ENCODE measurements around the gene INSIG1. TPM values are rescaled to one million over a fixed set of nuclear protein-coding genes. Genes with fewer than 3 reads are reported as not detected.
A peak's percentile ranks its signal among the peaks of the same experiment; 100 is the strongest.

INSIG1 gene
- total RNA-seq, 1 experiment from 2014 or later = 36.4 TPM

DNA sequence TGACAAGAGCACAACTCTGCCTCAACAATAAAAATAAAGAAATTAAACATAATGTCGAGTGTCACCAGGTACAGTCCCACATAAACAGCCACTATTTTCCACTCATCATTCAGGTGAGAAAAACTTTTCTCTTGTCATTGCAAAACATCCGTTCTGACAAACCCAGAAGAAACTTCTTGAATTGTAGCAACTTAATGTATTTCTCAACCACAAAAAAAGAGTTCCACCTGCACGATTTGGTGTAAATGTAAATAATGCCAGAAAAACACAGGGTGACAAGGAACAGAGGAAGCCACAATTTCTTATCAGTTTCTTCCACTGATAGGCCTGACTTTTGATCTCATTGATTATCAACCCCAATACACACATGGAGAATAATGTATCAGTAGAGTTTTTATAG lies 26.8 kb upstream of the INSIG1 start:
- Histone ChIP-seq H3K4me3 (no peak overlapping the region), H3K4me1 (replicated peaks) (no peaks in the 10 kb centered on the region), H3K36me3 (no peaks in the 10 kb centered on the region), H3K27me3 (replicated peaks) (no peaks in the 10 kb centered on the region), H3K27ac (no peak overlapping the region), H3K9me3 (replicated peaks) (no peaks in the 10 kb centered on the region)
- no peak for DNase-seq (ENCODE audit: low read depth in 1 of 2, low spot score in 2 of 2)

DNA sequence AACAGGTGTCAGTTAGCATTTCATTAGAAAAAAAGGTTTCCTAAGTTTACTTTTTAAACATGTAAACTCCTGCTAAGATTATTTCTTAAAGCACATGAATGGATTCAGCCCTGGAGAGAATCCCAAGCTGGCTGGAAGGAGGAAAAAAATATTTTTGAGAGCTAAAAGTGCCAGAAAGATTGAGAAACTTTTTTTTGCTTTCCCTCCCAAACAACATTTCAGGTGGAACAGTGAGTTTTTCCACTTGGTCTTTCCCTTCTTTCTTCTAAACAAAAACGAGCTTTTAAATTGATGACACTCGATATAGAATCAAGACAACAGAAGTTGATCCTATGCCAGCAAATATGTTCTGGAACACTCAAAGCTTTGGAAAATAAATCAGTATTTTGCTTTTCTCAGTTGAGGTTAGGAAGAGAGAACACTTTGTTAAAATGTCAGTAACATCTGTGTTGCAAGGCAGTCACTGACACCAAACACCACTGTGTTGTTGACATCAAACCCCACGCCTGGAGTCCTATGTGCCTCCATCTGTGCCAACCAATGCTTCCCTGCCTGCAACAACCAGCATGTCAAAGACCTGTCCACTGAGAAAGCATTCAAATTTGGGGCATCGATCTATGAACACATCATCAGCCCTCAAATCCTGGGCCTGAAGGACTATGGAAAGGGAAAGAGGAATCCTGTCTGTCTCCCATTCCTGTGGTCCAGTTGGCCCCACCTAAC lies 22.9 kb upstream of the INSIG1 start:
- no peak for DNase-seq (ENCODE audit: low read depth in 1 of 2, low spot score in 2 of 2)
- Histone ChIP-seq H3K4me1 (replicated peaks) (peaks cover 14% of the 10 kb centered on the region), H3K4me3 (no peak overlapping the region), H3K36me3 (no peaks in the 10 kb centered on the region), H3K27me3 (replicated peaks) (no peaks in the 10 kb centered on the region), H3K9me3 (replicated peaks) (no peaks in the 10 kb centered on the region), H3K27ac (no peak overlapping the region)

- no peak overlapping the region for H3K4me3 ChIP-seq
- no peaks in the 10 kb centered on the region for H3K36me3 ChIP-seq
- H3K9me3 ChIP-seq (replicated peaks) = no peaks in the 10 kb centered on the region
- no peaks in the 10 kb centered on the region for H3K27me3 ChIP-seq (replicated peaks)
- peaks cover 14% of the 10 kb centered on the region for H3K4me1 ChIP-seq (replicated peaks)
- H3K27ac ChIP-seq = no peak overlapping the region
- no peak for DNase-seq (ENCODE audit: low read depth in 1 of 2, low spot score in 2 of 2)
Observed at GRCh38 chr7:155276042-155276799, 21.5 kb upstream of the INSIG1 start.

GRCh38 chr7:155276800-155277375 lies 20.8 kb upstream of the INSIG1 start:
- Histone ChIP-seq H3K27ac (no peak overlapping the region), H3K4me1 (replicated peaks) (peaks cover 14% of the 10 kb centered on the region), H3K36me3 (no peaks in the 10 kb centered on the region), H3K9me3 (replicated peaks) (no peaks in the 10 kb centered on the region), H3K4me3 (no peak overlapping the region), H3K27me3 (replicated peaks) (no peaks in the 10 kb centered on the region)
- DNase-seq (ENCODE audit: low read depth in 1 of 2, low spot score in 2 of 2) = no peak

GRCh38 chr7:155277385-155277994 lies 20.2 kb upstream of the INSIG1 start:
- H3K9me3 ChIP-seq (replicated peaks) = no peaks in the 10 kb centered on the region
- H3K27ac ChIP-seq = peak overlapping the region; percentile 25; the same call in 1 of the 2 replicates
- no peak overlapping the region for H3K4me3 ChIP-seq
- no peaks in the 10 kb centered on the region for H3K27me3 ChIP-seq (replicated peaks)
- peaks cover 14% of the 10 kb centered on the region for H3K4me1 ChIP-seq (replicated peaks)
- H3K36me3 ChIP-seq = no peaks in the 10 kb centered on the region
- no peak for DNase-seq (ENCODE audit: low read depth in 1 of 2, low spot score in 2 of 2)

- no peak for DNase-seq (ENCODE audit: low read depth in 1 of 2, low spot score in 2 of 2)
- Histone ChIP-seq H3K4me1 (replicated peaks) (peaks cover 14% of the 10 kb centered on the region), H3K27ac (no peak overlapping the region), H3K4me3 (no peak overlapping the region), H3K36me3 (no peaks in the 10 kb centered on the region), H3K27me3 (replicated peaks) (no peaks in the 10 kb centered on the region), H3K9me3 (replicated peaks) (no peaks in the 10 kb centered on the region)
Observed at GRCh38 chr7:155278921-155279320, 18.8 kb upstream of the INSIG1 start.

GRCh38 chr7:155279787-155280445 lies 17.8 kb upstream of the INSIG1 start:
- no peak for DNase-seq (ENCODE audit: low read depth in 1 of 2, low spot score in 2 of 2)
- Histone ChIP-seq H3K4me3 (no peak overlapping the region), H3K27ac (no peak overlapping the region), H3K9me3 (replicated peaks) (no peaks in the 10 kb centered on the region), H3K36me3 (no peaks in the 10 kb centered on the region), H3K27me3 (replicated peaks) (no peaks in the 10 kb centered on the region), H3K4me1 (replicated peaks) (peaks cover 14% of the 10 kb centered on the region)

GRCh38 chr7:155280446-155281397 lies 17.0 kb upstream of the INSIG1 start:
- H3K9me3 ChIP-seq (replicated peaks) = no peaks in the 10 kb centered on the region
- no peak overlapping the region for H3K4me3 ChIP-seq
- peaks cover 14% of the 10 kb centered on the region for H3K4me1 ChIP-seq (replicated peaks)
- no peak for DNase-seq (ENCODE audit: low read depth in 1 of 2, low spot score in 2 of 2)
- H3K27ac ChIP-seq = no peak overlapping the region
- H3K36me3 ChIP-seq = no peaks in the 10 kb centered on the region
- H3K27me3 ChIP-seq (replicated peaks) = no peaks in the 10 kb centered on the region

- no peak overlapping the region for H3K27ac ChIP-seq
- H3K4me3 ChIP-seq = no peak overlapping the region
Observed at GRCh38 chr7:155281398-155281969, 16.2 kb upstream of the INSIG1 start.

GRCh38 chr7:155282671-155283070 lies 15.0 kb upstream of the INSIG1 start:
- Histone ChIP-seq H3K27ac (no peak overlapping the region), H3K36me3 (no peaks in the 10 kb centered on the region), H3K9me3 (replicated peaks) (no peaks in the 10 kb centered on the region), H3K4me3 (no peak overlapping the region), H3K4me1 (replicated peaks) (peaks cover 6% of the 10 kb centered on the region), H3K27me3 (replicated peaks) (no peaks in the 10 kb centered on the region)
- no peak for DNase-seq (ENCODE audit: low read depth in 1 of 2, low spot score in 2 of 2)

More at GRCh38 chr7:155281398-155281969, 16.2 kb upstream of the INSIG1 start:
- no peaks in the 10 kb centered on the region for H3K36me3 ChIP-seq
- peaks cover 14% of the 10 kb centered on the region for H3K4me1 ChIP-seq (replicated peaks)
- no peak for DNase-seq (ENCODE audit: low read depth in 1 of 2, low spot score in 2 of 2)
- no peaks in the 10 kb centered on the region for H3K9me3 ChIP-seq (replicated peaks)
- no peaks in the 10 kb centered on the region for H3K27me3 ChIP-seq (replicated peaks)

GRCh38 chr7:155283565-155284194 lies 14.0 kb upstream of the INSIG1 start:
- no peaks in the 10 kb centered on the region for H3K9me3 ChIP-seq (replicated peaks)
- H3K4me3 ChIP-seq = no peak overlapping the region
- no peak overlapping the region for H3K27ac ChIP-seq
- DNase-seq (ENCODE audit: low read depth in 1 of 2, low spot score in 2 of 2) = no peak
- H3K36me3 ChIP-seq = no peaks in the 10 kb centered on the region
- H3K4me1 ChIP-seq (replicated peaks) = no peaks in the 10 kb centered on the region
- H3K27me3 ChIP-seq (replicated peaks) = no peaks in the 10 kb centered on the region

All from SJSA1 (cell line).